H1 (cell line): ENCODE data around the gene SMIM15. TPM values are rescaled to one million over a fixed set of nuclear protein-coding genes. Genes with fewer than 3 reads are reported as not detected.

Experiments used
- CTCF ChIA-PET: fragments of 300-600 bp; sonication (Branson Sonifier 250); formaldehyde crosslinking; loops from one replicate; lab custom pipeline; 2021; ENCODE audit not compliant: partially characterized antibody; lab: Charles Lee
- POLR2A ChIA-PET: fragments of 300-600 bp; sonication (Branson Sonifier 250); formaldehyde crosslinking; loops from one replicate; lab custom pipeline; 2021; ENCODE audit warnings: inconsistent platforms; ENCODE audit not compliant: partially characterized antibody; lab: Charles Lee
- DNase-seq, 2 experiments: peaks; one replicate each; pipeline versions ENCODE4 v3.0.0 to v3.0.0-alpha.2; 2010 to 2022; ENCODE audit warnings: low spot score in 2 of 2, low read depth in 1 of 2, mixed read lengths in 1 of 2
- FAIRE-seq: peaks from 2 replicates; lab custom pipeline; 2011; peaks lifted over from hg19 to GRCh38; lab: Jason Lieb, UNC
- H2AFZ ChIP-seq: 2 replicates; pipeline ENCODE4 v1.8.1; 2012; ENCODE audit warnings: low read length, inconsistent platforms
- H2AK5ac ChIP-seq: 2 replicates; pipeline ENCODE4 v1.6.1; 2013; ENCODE audit warnings: low read depth, low read length
- H2BK120ac ChIP-seq: replicated peaks from 2 replicates; pipeline ENCODE3; 2013; ENCODE audit warnings: low read depth, low read length, inconsistent platforms
- H2BK12ac ChIP-seq: 2 replicates; pipeline ENCODE4 v1.6.1; 2013; ENCODE audit warnings: low read depth, low read length
- H2BK15ac ChIP-seq: 2 replicates; pipeline ENCODE4 v1.6.1; 2013; ENCODE audit warnings: low read length
- H2BK20ac ChIP-seq: 2 replicates; pipeline ENCODE4 v1.6.1; 2013; ENCODE audit warnings: low read length
- H2BK5ac ChIP-seq: 2 replicates; pipeline ENCODE4 v1.6.1; 2013; ENCODE audit warnings: low read depth, low read length
- H3K14ac ChIP-seq: 2 replicates; pipeline ENCODE4 v1.6.1; 2013; ENCODE audit warnings: inconsistent platforms; ENCODE audit not compliant: insufficient read length
- H3K18ac ChIP-seq: 2 replicates; pipeline ENCODE4 v1.6.1; 2013; ENCODE audit warnings: low read length; ENCODE audit errors: extremely low read depth
- H3K23ac ChIP-seq: 2 replicates; pipeline ENCODE4 v1.6.1; 2013; ENCODE audit warnings: inconsistent platforms; ENCODE audit not compliant: insufficient read length
- H3K23me2 ChIP-seq: 2 replicates; pipeline ENCODE4 v1.6.1; 2013; ENCODE audit warnings: low read depth, low read length
- H3K27ac ChIP-seq: 2 replicates; pipeline ENCODE4 v1.6.1; 2011; ENCODE audit warnings: low read depth, low read length, inconsistent platforms
- H3K27me3 ChIP-seq, 4 experiments: replicated peaks in 1 of 4; 1 replicate in 1 of 4; 2 replicates in 3 of 4; pipeline versions ENCODE4 v1.6.1 to v1.8.1; 2011 to 2013; ENCODE audit warnings: low read length in 3 of 4, mild to moderate bottlenecking in 3 of 4, inconsistent platforms in 2 of 4, mixed read lengths in 2 of 4, moderate library complexity in 1 of 4; ENCODE audit not compliant: control insufficient read depth in 3 of 4, insufficient read depth in 3 of 4; ENCODE audit errors: extremely low read depth in 1 of 4
- H3K36me3 ChIP-seq, 4 experiments: 2 replicates each; pipeline versions ENCODE4 v1.6.1 to v1.8.1; 2011 to 2013; ENCODE audit warnings: mild to moderate bottlenecking in 4 of 4, low read length in 3 of 4, moderate library complexity in 2 of 4, control low read depth in 1 of 4, inconsistent platforms in 1 of 4; ENCODE audit not compliant: insufficient read depth in 4 of 4, control insufficient read depth in 2 of 4
- H3K4ac ChIP-seq: replicated peaks from 2 replicates; pipeline ENCODE3; 2013; ENCODE audit warnings: low read length, low read depth, mixed read lengths, inconsistent platforms; ENCODE audit not compliant: insufficient read length
- H3K4me1 ChIP-seq, 4 experiments: replicated peaks in 1 of 4; 1 replicate in 1 of 4; 2 replicates in 3 of 4; pipeline versions ENCODE4 v1.6.1 to v1.8.1; 2011 to 2013; ENCODE audit warnings: low read length in 3 of 4, inconsistent platforms in 2 of 4, mixed read lengths in 1 of 4; ENCODE audit not compliant: insufficient read depth in 4 of 4, control insufficient read depth in 3 of 4
- H3K4me2 ChIP-seq, 2 experiments: 2 replicates each; pipeline versions ENCODE4 v1.6.1 to v1.8.1; 2011 to 2013; ENCODE audit warnings: low read depth in 2 of 2, low read length in 2 of 2, control low read depth in 1 of 2, inconsistent platforms in 1 of 2, mild to moderate bottlenecking in 1 of 2; ENCODE audit not compliant: insufficient read depth in 1 of 2
- H3K4me3 ChIP-seq, 4 experiments: fragments of 200-600, 300-600 bp in 1 of 4; sonication (generic), shearing (Covaris generic), sonication (Bioruptor Twin) in 1 of 4; 2 replicates each; pipeline versions ENCODE4 v1.5.1 to v1.8.1; 2011 to 2016; ENCODE audit warnings: low read length in 4 of 4, low read depth in 3 of 4, control low read depth in 2 of 4, inconsistent platforms in 2 of 4, mild to moderate bottlenecking in 2 of 4, mixed read lengths in 1 of 4, moderate library complexity in 1 of 4; ENCODE audit not compliant: insufficient read depth in 2 of 4; ENCODE audit errors: extremely low read depth in 1 of 4
- H3K56ac ChIP-seq: replicated peaks from 2 replicates; pipeline ENCODE3; 2013; ENCODE audit warnings: low read depth, mild to moderate bottlenecking, mixed read lengths, low read length, inconsistent platforms; ENCODE audit not compliant: insufficient read length
- H3K79me1 ChIP-seq: 2 replicates; pipeline ENCODE4 v1.6.1; 2013; ENCODE audit warnings: low read depth, low read length, control low read depth
- H3K79me2 ChIP-seq, 2 experiments: 2 replicates each; pipeline versions ENCODE4 v1.6.1 to v1.8.1; 2012 to 2013; ENCODE audit warnings: low read length in 2 of 2, mild to moderate bottlenecking in 2 of 2, inconsistent platforms in 1 of 2; ENCODE audit not compliant: insufficient read depth in 2 of 2, control insufficient read depth in 1 of 2
- H3K9ac ChIP-seq, 4 experiments: replicated peaks in 1 of 4; 1 replicate in 1 of 4; 2 replicates in 3 of 4; pipeline versions ENCODE4 v1.6.1 to v1.8.1; 2011 to 2013; ENCODE audit warnings: low read depth in 3 of 4, low read length in 3 of 4, control low read depth in 2 of 4, mild to moderate bottlenecking in 2 of 4, moderate library complexity in 2 of 4, inconsistent platforms in 1 of 4; ENCODE audit errors: extremely low read depth in 1 of 4
- H3K9me3 ChIP-seq, 2 experiments: 2 replicates each; pipeline versions ENCODE4 v1.6.1 to v1.8.1; 2012 to 2013; ENCODE audit warnings: mild to moderate bottlenecking in 2 of 2, moderate library complexity in 2 of 2, control low read depth in 1 of 2, inconsistent platforms in 1 of 2, low read depth in 1 of 2, low read length in 1 of 2, mixed read lengths in 1 of 2; ENCODE audit not compliant: insufficient read depth in 2 of 2
- H4K20me1 ChIP-seq, 2 experiments: replicated peaks in 1 of 2; 2 replicates each; pipeline versions ENCODE3 to v1.8.1; 2011 to 2013; ENCODE audit warnings: inconsistent platforms in 2 of 2, low read length in 2 of 2, mild to moderate bottlenecking in 1 of 2; ENCODE audit not compliant: insufficient read depth in 2 of 2, control insufficient read depth in 1 of 2
- H4K5ac ChIP-seq: 2 replicates; pipeline ENCODE4 v1.6.1; 2013; ENCODE audit warnings: low read length, low read depth, mixed read lengths, inconsistent platforms; ENCODE audit not compliant: insufficient read length
- H4K8ac ChIP-seq: 2 replicates; pipeline ENCODE4 v1.8.0; 2013; ENCODE audit warnings: mild to moderate bottlenecking, moderate library complexity, low read length, inconsistent platforms; ENCODE audit not compliant: insufficient read depth; ENCODE audit errors: extremely low read depth
- H4K91ac ChIP-seq: replicated peaks from 2 replicates; pipeline ENCODE3; 2013; ENCODE audit warnings: low read length, mixed read lengths, inconsistent platforms; ENCODE audit not compliant: insufficient read length
- CBX8 ChIP-seq: fragments of 300-800, 300-1000 bp; sonication (generic); IDR thresholded peaks from 2 replicates; pipeline ENCODE4 v1.7.1; 2016; ENCODE audit warnings: low read depth, low read length, borderline replicate concordance
- E2F6 ChIP-seq: IDR thresholded peaks from 2 replicates; pipeline ENCODE4 v1.6.1; 2012; ENCODE audit warnings: inconsistent platforms
- EGR1 ChIP-seq: IDR thresholded peaks from 2 replicates; pipeline ENCODE4 v1.6.1; 2011; ENCODE audit warnings: low read depth, low read length, borderline replicate concordance
- EP300 ChIP-seq, 2 experiments: IDR thresholded peaks; 1 replicate in 1 of 2; 2 replicates in 1 of 2; pipeline ENCODE4 v1.6.1; 2011 to 2012; ENCODE audit warnings: low read depth in 2 of 2, low read length in 2 of 2, mild to moderate bottlenecking in 2 of 2, borderline replicate concordance in 1 of 2, inconsistent platforms in 1 of 2, moderate library complexity in 1 of 2
- FOSL1 ChIP-seq: IDR thresholded peaks from 2 replicates; pipeline ENCODE4 v1.6.1; 2011; ENCODE audit warnings: mild to moderate bottlenecking, low read depth, low read length, moderate library complexity; ENCODE audit not compliant: insufficient read depth
- GABPA ChIP-seq: IDR thresholded peaks from 2 replicates; pipeline ENCODE4 v1.6.1; 2011; ENCODE audit warnings: mild to moderate bottlenecking, low read length, moderate library complexity, borderline replicate concordance; ENCODE audit not compliant: insufficient read depth
- HDAC6 ChIP-seq: IDR thresholded peaks from one replicate; pipeline ENCODE4 v1.7.1; 2012; ENCODE audit warnings: low read depth, mild to moderate bottlenecking, inconsistent platforms, low read length, moderate library complexity
- KDM4A ChIP-seq: IDR thresholded peaks from one replicate; pipeline ENCODE4 v1.7.1; 2012; ENCODE audit warnings: low read depth, mild to moderate bottlenecking, moderate library complexity, low read length, inconsistent platforms; ENCODE audit not compliant: severe bottlenecking
- POLR2A ChIP-seq, 2 experiments: IDR thresholded peaks; 1 replicate in 1 of 2; 2 replicates in 1 of 2; pipeline ENCODE4 v1.6.1; 2011; ENCODE audit warnings: low read depth in 2 of 2, low read length in 2 of 2, mild to moderate bottlenecking in 2 of 2; ENCODE audit errors: control extremely low read depth in 1 of 2
- TAF1 ChIP-seq: IDR thresholded peaks from 2 replicates; pipeline ENCODE4 v1.6.1; 2011; ENCODE audit warnings: mild to moderate bottlenecking, low read depth, low read length
- TCF12 ChIP-seq: IDR thresholded peaks from 2 replicates; pipeline ENCODE4 v1.6.1; 2011; ENCODE audit warnings: low read depth, mild to moderate bottlenecking, low read length
- whole genome bisulfite sequencing, 2 experiments: shearing (Covaris generic) in 1 of 2; methylation state at CpG; one replicate each; pipeline versions ENCODE4 v1.1.6 to v1.1.7; 2013 to 2015; ENCODE audit warnings: low lambda C conversion rate in 2 of 2, mixed read lengths in 2 of 2, inconsistent platforms in 1 of 2, low coverage in 1 of 2, missing lambda C conversion rate in 1 of 2; ENCODE audit not compliant: insufficient replicate concordance in 2 of 2, insufficient coverage in 1 of 2, insufficient read length in 1 of 2; ENCODE audit errors: extremely low coverage in 1 of 2, missing lambda C conversion rate in 1 of 2; 5-methylcytosine and 5-hydroxymethylcytosine counted together
- polyA plus RNA-seq, 7 experiments: library from polyadenylated mRNA; depleted of rRNA in 3 of 7; stranded (reverse) in 5 of 7; unstranded in 2 of 7; fragments of >200 nt in 5 of 7; fragments of 200-250 nt in 2 of 7; gene quantifications; 1 replicate in 5 of 7; 2 replicates in 1 of 7; 4 replicates in 1 of 7; pipeline versions ENCODE4 v1.2.1 to v1.2.3, GENCODE V29; 2011 to 2013; ENCODE audit warnings: missing spikeins in 2 of 7, mixed read lengths in 2 of 7
- total RNA-seq: library from RNA; stranded (reverse); fragmentation: NEBNext Ultra II Directional; extraction: Animal tissue kit (Norgen Biotek cat#: 25700); gene quantifications from 2 replicates; pipeline ENCODE4 v1.2.1, GENCODE V29; 2021
- TF ChIP-seq, protein P1 (sequence below): IDR thresholded peaks from 2 replicates; pipeline ENCODE4 v1.6.1; 2012; ENCODE audit warnings: low read length, inconsistent platforms

The SMIM15 gene
- total and polyA plus RNA-seq, 2 of the 8 experiments (the other 6 are each of a cell fraction or from before 2014, with no cell fraction given) = 17.6 to 53.1 TPM

DNA sequence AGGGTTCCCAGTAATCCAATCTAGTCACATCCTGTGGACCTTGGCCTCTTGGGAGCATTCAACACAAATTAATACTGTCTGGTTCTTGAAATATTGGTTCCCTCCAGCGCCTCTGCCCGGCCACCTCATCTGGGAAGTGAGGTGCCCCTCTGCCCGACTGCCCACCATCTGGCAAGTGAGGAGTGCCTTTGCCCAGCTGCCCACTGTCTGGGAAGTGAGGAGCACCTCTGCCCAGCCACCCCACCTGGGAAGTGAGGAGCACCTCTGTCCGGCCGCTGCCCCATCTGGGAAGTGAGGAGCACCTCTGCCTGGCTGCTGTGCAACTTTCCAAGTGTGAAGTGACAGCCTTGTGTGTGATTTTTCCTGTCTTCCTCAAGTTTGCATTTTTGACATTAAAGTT is 42.7 kb upstream of the SMIM15 start:
- Histone ChIP-seq H3K56ac (no peak overlapping the region), H3K4ac (no peak overlapping the region), H4K8ac (no peak overlapping the region), H3K4me2 (no peak overlapping the region), H3K79me2 (no peaks in the 10 kb centered on the region), H2BK12ac (no peak overlapping the region), H3K4me1 (peaks cover 0 to 9% (median 0%) of the 10 kb centered on the region in 4 experiments; a peak in 4 of 7 replicates), H3K36me3 (no peaks in the 10 kb centered on the region), H2AFZ (no peak overlapping the region), H3K18ac (no peak overlapping the region), H3K23ac (no peak overlapping the region), H3K9me3 (peaks cover 9 to 24% of the 10 kb centered on the region in 2 experiments; a peak in 3 of 4 replicates), H2BK5ac (no peak overlapping the region), H4K20me1 (no peaks in the 10 kb centered on the region), H3K79me1 (no peaks in the 10 kb centered on the region), H4K91ac (no peak overlapping the region), H2BK120ac (no peak overlapping the region), H3K23me2 (no peaks in the 10 kb centered on the region), H3K9ac (no peak overlapping the region), H4K5ac (no peak overlapping the region), H3K27ac (no peak overlapping the region), H2BK20ac (no peak overlapping the region), H3K14ac (no peak overlapping the region), H3K4me3 (no peak overlapping the region), H2BK15ac (no peak overlapping the region), H3K27me3 (no peaks in the 10 kb centered on the region), H2AK5ac (no peak overlapping the region)
- POLR2A ChIA-PET = no interaction called here
- FAIRE-seq (no peak), DNase-seq (no peak)
- 95% methylated on average over 5 of the region's 5 CpGs; no CpG with 5 or more reads in 1 of the 2 experiments for WGBS, 2 experiments
- CTCF ChIA-PET = interaction anchor here (0.6 kb wide), 1 partner anchor 10 kb away, joined by 3 read pairs; no protein-coding TSS in a partner anchor
- TF ChIP-seq EGR1 (no peak), HDAC6 (no peak), TCF12 (no peak), TAF1 (no peak), FOSL1 (no peak), POLR2A (IDR thresholded peaks at IDR 0.05; ENCODE audit: control extremely low read depth in 1 of 2, low read depth in 2 of 2, low read length in 2 of 2) (no peak), GABPA (no peak), EP300 (IDR thresholded peaks at IDR 0.05; ENCODE audit: borderline replicate concordance in 1 of 2, low read depth in 2 of 2, low read length in 2 of 2) (no peak), KDM4A (no peak), CBX8 (no peak), E2F6 (no peak)
- TF ChIP-seq, protein P1, sequence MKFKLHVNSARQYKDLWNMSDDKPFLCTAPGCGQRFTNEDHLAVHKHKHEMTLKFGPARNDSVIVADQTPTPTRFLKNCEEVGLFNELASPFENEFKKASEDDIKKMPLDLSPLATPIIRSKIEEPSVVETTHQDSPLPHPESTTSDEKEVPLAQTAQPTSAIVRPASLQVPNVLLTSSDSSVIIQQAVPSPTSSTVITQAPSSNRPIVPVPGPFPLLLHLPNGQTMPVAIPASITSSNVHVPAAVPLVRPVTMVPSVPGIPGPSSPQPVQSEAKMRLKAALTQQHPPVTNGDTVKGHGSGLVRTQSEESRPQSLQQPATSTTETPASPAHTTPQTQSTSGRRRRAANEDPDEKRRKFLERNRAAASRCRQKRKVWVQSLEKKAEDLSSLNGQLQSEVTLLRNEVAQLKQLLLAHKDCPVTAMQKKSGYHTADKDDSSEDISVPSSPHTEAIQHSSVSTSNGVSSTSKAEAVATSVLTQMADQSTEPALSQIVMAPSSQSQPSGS = no peak
